Panc1 (cell line): Measurements from ENCODE around the gene SH3PXD2A.

Experiments used
- CTCF ChIP-seq: fragments of 450-650 bp; IDR thresholded peaks from 2 replicates; pipeline ENCODE4 v1.5.1; 2017; ENCODE audit warnings: mild to moderate bottlenecking
- POLR2AphosphoS5 ChIP-seq: IDR thresholded peaks from 2 replicates; pipeline ENCODE4 v1.6.1; 2012; ENCODE audit warnings: mild to moderate bottlenecking, low read depth, low read length, moderate library complexity
- REST ChIP-seq, 2 experiments: IDR thresholded peaks; 2 replicates each; pipeline ENCODE4 v1.6.1; 2011 to 2012; ENCODE audit warnings: low read depth in 2 of 2, control low read depth in 1 of 2, low read length in 1 of 2, mild to moderate bottlenecking in 1 of 2, moderate library complexity in 1 of 2; ENCODE audit not compliant: insufficient read depth in 1 of 2
- SIN3A ChIP-seq: IDR thresholded peaks from 2 replicates; pipeline ENCODE4 v1.6.1; 2012; ENCODE audit warnings: low read depth, mild to moderate bottlenecking, low read length, moderate library complexity, borderline replicate concordance; ENCODE audit not compliant: insufficient read depth
- TCF7L2 ChIP-seq: IDR thresholded peaks from 2 replicates; pipeline ENCODE4 v1.6.1; 2011; ENCODE audit warnings: mild to moderate bottlenecking, low read depth, low read length, inconsistent platforms

DNA sequence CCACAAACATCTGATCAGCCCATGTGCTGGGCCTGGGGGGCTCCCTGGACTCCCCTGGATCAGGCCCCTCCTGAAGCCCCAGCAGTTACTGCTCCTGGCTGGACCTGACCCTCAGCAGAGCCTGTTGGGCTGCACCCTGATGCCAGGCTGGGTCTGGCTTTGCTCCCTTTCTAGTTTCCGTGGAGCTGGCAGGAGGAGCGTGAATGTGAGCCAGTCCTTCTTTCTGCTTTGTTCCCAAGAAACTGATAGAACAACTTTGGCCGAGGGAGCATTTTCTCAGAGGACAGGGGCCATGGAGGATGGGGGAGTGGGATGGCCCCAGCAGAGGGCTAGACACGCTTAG, 233.6 kb downstream of the SH3PXD2A start:
- no peak for TF ChIP-seq CTCF
- TF ChIP-seq SIN3A = no peak
- no peak for TF ChIP-seq POLR2AphosphoS5
- no peak for TF ChIP-seq TCF7L2
- TF ChIP-seq REST (IDR thresholded peaks at IDR 0.05; ENCODE audit: insufficient read depth in 1 of 2, low read depth in 2 of 2, low read length in 1 of 2) = no peak
